ENCODE results near the gene TTC34. TPM values are rescaled to one million over a fixed set of nuclear protein-coding genes. Genes with fewer than 3 reads are reported as not detected.
A peak's percentile ranks its signal among the peaks of the same experiment; 100 is the strongest.

Gene TTC34
- 2.4 TPM for total RNA-seq
- polyA plus RNA-seq (ENCODE audit: insufficient read depth, low read depth, low replicate concordance) = 0.15 TPM
- long read RNA-seq, donor 1 = 0 reads
- long read RNA-seq, donor 2 = 0 reads
- long read RNA-seq, donor 3 = 0 reads
- long read RNA-seq, donor 4 = 0 reads
- long read RNA-seq, donor 5 = 0 reads
- long read RNA-seq, donor 6 = 0 reads
- long read RNA-seq, donor 7 = 0 reads
- long read RNA-seq, donor 8 = 0 reads
- long read RNA-seq, donor 9 = 0 reads
- long read RNA-seq, donor 10 = 0 reads

- DNase-seq (peak; percentile 44 to 71 (median 51)), FAIRE-seq (no peak)
- Histone ChIP-seq H3K27me3 (ENCODE audit: control insufficient read depth, insufficient read depth, low read length) (peaks cover 3% of the 10 kb centered on the region), H3K9me3 (ENCODE audit: control insufficient read depth in 2 of 3, insufficient read depth in 1 of 3, low read length in 3 of 3) (no peaks in the 10 kb centered on the region), H3K9ac (ENCODE audit: low read length in 3 of 3) (no peak within 1 kb of the TSS), H3K4me3 (ENCODE audit: low read length in 3 of 3) (no peak within 1 kb of the TSS), H3K36me3 (ENCODE audit: control insufficient read depth in 2 of 3, insufficient read depth in 3 of 3, low read length in 3 of 3) (no peaks in the 10 kb centered on the region), H3K4me1 (ENCODE audit: control insufficient read depth in 2 of 3, insufficient read depth in 2 of 3, low read depth in 1 of 3, low read length in 3 of 3) (no peaks in the 10 kb centered on the region), H3K27ac (ENCODE audit: low read depth in 2 of 2, low read length in 2 of 2) (no peak within 1 kb of the TSS)
- intact Hi-C loops (cut with DNase I) = no loop called here
- TF ChIP-seq CTCF (IDR thresholded peaks at IDR 0.05; ENCODE audit: borderline replicate concordance, extremely low read depth, insufficient read depth) = peak; percentile 6
Observed at GRCh38 chr1:2801535-2802291, at the start of gene TTC34. Gene TTC34, minus strand, starts transcription at chr1:2801693. Its CDS starts 866 bp downstream, at chr1:2800827.

GRCh38 chr1:2850502-2850901, 49.0 kb upstream of the TTC34 start:
- intact Hi-C loops (cut with DNase I) = no loop called here
- Histone ChIP-seq H3K27ac (ENCODE audit: low read depth in 2 of 2, low read length in 2 of 2) (no peak overlapping the region), H3K4me3 (ENCODE audit: low read length in 3 of 3) (no peak overlapping the region), H3K4me1 (ENCODE audit: control insufficient read depth in 2 of 3, insufficient read depth in 2 of 3, low read depth in 1 of 3, low read length in 3 of 3) (no peaks in the 10 kb centered on the region), H3K27me3 (ENCODE audit: control insufficient read depth, insufficient read depth, low read length) (peaks cover 3% of the 10 kb centered on the region), H3K9ac (ENCODE audit: low read length in 3 of 3) (no peak overlapping the region), H3K36me3 (ENCODE audit: control insufficient read depth in 2 of 3, insufficient read depth in 3 of 3, low read length in 3 of 3) (no peaks in the 10 kb centered on the region), H3K9me3 (ENCODE audit: control insufficient read depth in 2 of 3, insufficient read depth in 1 of 3, low read length in 3 of 3) (no peaks in the 10 kb centered on the region)
- no peak for TF ChIP-seq CTCF (IDR thresholded peaks at IDR 0.05; ENCODE audit: borderline replicate concordance, extremely low read depth, insufficient read depth)
- peak in 1 of 5 donors; percentile 67 for DNase-seq
- FAIRE-seq = no peak

- intact Hi-C loops (cut with DNase I) = no loop called here
- no peak overlapping the region for H3K4me3 ChIP-seq (ENCODE audit: low read length in 3 of 3)
- peaks cover 0 to 5% (median 2%) of the 10 kb centered on the region in 3 donors for H3K9me3 ChIP-seq (ENCODE audit: control insufficient read depth in 2 of 3, insufficient read depth in 1 of 3, low read length in 3 of 3)
- DNase-seq (peak in 1 of 5 donors; percentile 52), FAIRE-seq (no peak)
- H3K4me1 ChIP-seq (ENCODE audit: control insufficient read depth in 2 of 3, insufficient read depth in 2 of 3, low read depth in 1 of 3, low read length in 3 of 3) = no peaks in the 10 kb centered on the region
- H3K27me3 ChIP-seq (ENCODE audit: control insufficient read depth, insufficient read depth, low read length) = peaks cover 3% of the 10 kb centered on the region
- no peak overlapping the region for H3K9ac ChIP-seq (ENCODE audit: low read length in 3 of 3)
- H3K27ac ChIP-seq (ENCODE audit: low read depth in 2 of 2, low read length in 2 of 2) = no peak overlapping the region
- TF ChIP-seq CTCF (IDR thresholded peaks at IDR 0.05; ENCODE audit: borderline replicate concordance, extremely low read depth, insufficient read depth) = no peak
- no peaks in the 10 kb centered on the region for H3K36me3 ChIP-seq (ENCODE audit: control insufficient read depth in 2 of 3, insufficient read depth in 3 of 3, low read length in 3 of 3)
Observed at GRCh38 chr1:2848006-2848670, 46.6 kb upstream of the TTC34 start.
